Stimulated activated CD8-positive, alpha-beta memory T cell treated with anti-CD3 and anti-CD28 coated beads, Interleukin-4, amount 100 ng/mL, for 4 hours (primary cell): ENCODE results near the gene ASH1L.
"Not testable (repeated sequence)": the region's sequence is repeated elsewhere in the genome, so short reads cannot be mapped to it uniquely, and the experiment has no call there.

ENCODE experiments used
- DNase-seq, 2 donors: peaks; one replicate each; pipeline ENCODE4 v3.0.0-alpha.2; 2020; ENCODE audit warnings: low read depth in 2 of 2, low spot score in 1 of 2

Gene ASH1L

DNA sequence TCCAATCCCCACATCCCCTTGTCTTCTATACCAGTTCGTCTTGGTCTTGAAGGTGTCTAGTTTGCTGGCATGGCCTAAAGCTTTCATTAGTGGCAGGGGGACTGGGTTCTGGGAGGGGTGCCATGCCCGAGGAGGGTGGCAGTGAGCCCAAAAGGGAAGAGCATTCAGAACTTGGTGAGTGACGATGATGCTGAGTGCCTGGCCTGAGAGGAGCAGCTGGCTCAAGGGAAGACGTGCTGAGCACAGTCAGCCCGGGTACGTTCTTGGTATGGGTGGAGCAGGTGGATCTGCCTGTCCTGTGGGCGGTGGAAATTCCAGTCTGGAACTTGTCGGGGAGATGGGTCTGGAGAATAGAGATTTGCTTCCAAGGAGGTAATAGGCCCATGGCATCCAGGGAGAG, 249.3 kb downstream of the ASH1L start:
- no peak for DNase-seq

DNA sequence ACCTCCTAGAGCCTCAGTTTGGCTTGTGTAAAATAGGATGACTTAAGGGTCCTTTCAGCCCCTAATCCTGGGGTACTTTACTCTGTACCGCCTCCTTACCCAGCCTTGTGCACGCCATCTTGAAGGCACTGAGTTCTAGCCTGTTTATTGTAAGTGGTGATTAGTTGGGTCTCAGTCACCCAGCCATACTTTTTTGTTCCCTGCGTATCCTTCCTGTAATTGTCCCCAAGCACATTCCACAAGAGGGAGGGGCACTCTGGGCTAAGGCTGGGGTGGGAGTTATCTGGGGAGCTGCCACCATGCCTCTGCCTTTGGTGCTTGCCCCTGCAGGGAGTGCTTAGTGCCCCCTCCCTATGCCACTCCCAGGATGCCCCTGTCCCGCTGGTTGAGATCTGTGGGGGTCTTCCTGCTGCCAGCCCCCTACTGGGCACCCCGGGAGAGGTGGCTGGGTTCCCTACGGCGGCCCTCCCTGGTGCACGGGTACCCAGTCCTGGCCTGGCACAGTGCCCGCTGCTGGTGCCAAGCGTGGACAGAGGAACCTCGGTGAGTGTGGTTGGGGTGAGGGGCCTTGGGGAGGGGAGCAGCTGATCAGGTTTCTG, 253.1 kb downstream of the ASH1L start:
- DNase-seq, result no peak

DNA sequence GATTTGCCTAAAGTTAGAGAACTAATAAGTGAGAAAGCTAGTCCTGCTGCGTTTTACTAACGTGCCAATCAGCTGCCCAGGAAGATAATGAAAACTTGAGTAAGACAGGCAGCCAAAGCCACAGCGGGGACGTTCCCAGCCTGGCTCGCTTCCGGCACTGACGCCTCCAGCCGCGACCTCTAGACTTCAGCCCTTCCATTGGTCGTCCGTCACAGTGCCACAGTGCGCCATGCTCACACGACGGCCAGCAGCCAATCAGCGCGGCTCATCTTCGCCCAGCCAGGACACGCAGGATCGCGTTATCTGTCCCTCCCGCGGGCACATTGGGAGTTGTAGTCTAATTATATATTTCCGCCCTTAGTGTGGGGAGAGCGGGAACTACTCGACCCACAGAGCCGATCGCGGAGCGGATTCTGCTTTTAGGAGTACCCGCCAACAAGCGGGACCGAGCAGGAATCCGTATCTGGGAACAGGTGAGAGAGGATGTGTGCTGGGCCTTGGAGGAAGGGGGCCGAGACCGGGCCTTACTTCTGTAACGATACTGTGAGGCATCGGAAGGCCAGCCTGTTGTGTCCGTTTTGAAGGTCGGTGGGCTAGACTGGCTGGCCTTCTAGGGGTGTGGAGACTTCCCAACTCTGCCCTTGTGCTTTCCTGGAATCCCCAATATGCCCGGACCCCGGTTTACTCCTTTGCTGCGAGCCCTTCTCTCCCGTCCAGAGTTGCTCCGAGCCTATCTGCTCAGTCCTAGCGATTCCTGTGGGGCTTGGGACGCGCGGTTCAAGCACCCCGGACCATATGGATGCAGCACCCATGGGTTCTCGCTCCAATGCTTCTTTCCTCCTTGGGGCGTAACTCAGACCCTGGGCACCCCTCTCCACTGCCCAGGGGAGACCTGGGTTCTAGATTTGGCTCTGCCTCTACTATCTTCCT, 253.8 kb downstream of the ASH1L start, which contains the start of gene FDPS:
Gene FDPS (plus strand): TSS at position 374 of the 930 bp plus-strand sequence. CDS start 924 bp downstream, outside the sequence.
- DNase-seq, result peak; percentile 90 to 96

DNA sequence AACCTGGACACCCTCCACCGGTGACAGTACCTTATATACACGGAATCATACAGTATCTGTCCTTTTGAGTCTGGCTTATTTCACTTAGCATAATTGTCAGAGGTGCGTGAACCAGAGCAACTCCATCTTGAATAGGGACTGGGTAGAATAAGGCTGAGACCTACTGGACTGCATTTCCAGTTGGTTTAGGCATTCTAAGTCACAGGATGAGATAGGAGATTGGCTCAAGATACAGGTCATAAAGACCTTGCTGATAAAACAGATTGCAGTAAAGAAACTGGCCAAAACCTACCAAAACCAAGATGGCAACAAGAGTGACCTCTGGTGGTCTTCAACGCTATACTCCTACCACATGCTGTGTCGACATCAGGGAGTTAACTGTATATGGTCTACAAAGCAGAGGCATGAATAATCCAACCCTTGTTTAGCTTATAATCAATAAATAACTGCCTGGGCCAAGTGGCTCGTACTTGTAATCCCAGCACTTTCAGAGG, 255.3 kb downstream of the ASH1L start:
- no peak for DNase-seq

DNA sequence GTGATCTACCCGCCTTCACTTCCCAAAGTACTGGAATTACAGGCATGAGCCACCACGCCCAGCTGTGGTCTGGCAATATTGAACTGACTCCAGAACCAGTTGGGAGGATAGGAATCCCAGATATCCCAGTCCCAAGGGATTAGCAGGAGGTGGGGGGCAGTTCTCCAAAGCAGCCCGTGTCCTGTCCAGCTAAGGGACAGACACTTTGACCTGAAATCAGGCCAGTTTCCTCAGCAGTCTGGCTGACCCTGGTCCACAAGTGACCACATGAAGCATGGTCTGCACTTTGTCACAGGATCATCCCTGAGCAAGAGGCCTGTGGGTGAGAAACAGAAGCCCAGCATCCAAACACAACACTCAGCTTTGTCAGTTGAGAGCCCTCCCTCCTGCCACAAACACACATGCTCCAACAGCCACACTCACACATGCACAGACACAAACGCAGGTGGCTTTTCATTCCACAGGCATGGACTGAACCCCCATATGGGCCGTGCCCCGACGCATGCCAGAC, 256.7 kb downstream of the ASH1L start:
- DNase-seq, result no peak

DNA sequence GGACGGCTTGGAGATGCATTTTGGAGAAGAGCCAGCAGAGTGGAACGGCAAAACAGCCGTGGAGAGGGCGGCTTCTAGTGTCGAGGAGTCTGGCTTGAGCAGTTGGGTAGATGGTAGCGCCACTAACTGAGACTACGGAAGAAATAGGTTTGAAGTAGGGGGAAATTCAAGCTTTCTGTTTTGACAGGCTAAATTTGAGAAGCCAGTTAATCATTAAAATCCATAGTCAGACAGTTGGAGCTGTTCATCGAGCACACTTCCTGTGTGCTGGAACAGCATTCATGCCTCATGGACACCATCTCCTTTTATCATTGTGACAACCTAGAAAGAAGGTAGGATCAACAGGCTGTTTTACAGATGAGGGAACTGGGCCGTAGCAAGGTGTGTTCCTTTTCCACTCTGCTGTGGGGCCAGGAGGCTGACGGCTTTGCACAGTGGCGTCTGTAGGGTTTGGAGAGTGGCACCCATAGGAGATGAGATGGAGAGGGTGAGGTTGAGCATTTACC, 258.0 kb downstream of the ASH1L start:
- no peak for DNase-seq

DNA sequence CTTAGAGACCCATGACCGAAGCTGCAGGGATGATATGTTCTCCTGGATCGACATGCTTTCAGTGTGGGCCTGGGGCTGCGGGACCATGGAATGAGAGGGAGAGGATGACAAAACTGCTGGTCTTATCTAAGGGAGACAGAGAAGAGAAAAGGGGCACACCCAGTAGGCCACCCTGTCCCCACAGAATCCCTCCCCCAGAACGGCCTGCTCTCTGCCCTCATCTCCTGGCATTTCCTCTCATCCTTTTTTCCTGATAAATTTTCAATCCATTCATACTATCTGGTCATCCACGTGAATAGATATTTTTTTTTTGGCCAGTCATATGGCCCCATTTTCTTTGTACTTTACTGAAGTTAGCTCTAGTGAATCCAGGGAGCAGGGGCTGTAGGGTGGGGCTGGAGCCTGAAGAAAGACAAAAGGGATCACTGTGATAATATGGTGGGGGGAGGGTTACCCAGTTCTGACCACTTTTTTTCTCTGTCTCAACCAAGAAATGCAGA, 261.2 kb downstream of the ASH1L start, which contains the start of gene PKLR:
Gene PKLR (minus strand): TSS at position 97 of the 500 bp plus-strand sequence. CDS start 43 bp downstream, at position 54.
- no peak for DNase-seq

DNA sequence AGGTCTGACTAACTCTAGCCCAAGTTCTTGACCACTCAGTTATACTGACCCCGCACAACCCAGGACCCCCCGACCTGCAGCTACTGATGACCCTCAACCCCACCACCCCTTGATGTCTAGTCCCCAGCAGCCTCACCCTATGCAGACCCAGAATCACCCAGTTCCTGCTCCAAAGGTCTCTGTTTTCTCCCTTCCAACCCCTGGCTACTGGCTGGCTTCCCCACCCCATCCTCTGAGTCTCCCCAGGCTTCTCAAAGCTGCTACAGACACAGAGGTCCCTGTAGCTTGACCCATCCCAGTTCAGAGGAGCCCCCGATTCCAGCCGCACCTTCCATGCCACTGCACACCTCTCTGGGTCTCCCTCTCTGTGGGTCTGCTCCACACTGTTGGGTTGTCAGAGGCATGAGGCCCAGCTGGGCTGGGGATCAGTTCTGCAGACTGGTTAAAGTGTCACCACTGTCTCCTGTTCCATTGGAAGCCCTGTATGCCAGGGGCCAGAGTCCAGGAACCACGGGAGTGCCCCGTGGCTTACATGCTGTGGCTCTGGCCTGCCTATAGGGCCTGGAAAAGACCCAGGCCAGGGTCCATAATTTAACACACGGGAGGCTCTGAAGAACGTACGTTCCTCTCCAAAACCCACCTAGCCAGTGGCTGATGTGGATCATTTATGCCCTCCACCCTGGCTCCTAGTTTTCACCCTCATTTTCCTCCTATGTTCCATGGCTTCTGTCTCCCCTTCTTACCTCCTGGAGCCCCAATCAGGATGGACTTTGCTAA, 261.9 kb downstream of the ASH1L start:
- DNase-seq, result no peak

DNA sequence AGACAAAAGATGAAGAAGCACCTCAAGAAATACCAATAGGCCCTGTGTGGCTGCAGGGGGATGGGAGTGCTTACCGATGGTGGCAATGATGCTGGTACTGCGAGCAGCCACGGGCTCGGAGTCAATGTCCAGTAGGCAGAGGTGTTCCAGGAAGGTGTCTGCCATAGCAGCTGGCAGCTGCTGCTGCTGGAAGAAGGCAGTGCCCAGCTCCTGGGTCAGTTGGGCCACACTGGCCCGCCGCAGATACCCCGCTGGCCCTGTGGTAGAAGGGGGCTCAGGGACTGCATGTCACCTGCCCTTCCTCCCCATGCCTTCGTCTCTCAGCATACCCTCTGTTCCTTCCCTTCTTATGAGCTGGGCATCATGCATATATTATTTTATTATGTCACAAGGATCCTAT, 262.6 kb downstream of the ASH1L start:
- DNase-seq, result no peak

DNA sequence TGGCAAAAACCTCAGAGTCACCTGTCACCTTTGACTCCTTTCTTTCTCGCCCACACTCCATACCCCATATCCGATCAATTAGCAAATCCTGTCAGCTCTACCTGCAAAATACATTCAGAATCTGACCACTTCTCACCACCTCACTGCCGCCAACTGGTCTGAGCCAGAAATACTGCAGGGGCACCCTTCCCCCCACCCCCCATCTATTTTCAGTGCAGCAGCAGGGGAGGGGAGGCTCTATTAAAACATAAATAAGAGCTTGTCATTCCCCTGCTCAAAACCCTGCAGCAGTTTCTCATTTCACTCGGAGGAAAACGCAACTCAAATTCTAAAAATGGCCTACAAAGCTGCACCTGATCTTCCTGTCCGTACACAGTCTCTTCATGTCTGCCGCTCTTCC, 265.2 kb downstream of the ASH1L start:
- no peak for DNase-seq

DNA sequence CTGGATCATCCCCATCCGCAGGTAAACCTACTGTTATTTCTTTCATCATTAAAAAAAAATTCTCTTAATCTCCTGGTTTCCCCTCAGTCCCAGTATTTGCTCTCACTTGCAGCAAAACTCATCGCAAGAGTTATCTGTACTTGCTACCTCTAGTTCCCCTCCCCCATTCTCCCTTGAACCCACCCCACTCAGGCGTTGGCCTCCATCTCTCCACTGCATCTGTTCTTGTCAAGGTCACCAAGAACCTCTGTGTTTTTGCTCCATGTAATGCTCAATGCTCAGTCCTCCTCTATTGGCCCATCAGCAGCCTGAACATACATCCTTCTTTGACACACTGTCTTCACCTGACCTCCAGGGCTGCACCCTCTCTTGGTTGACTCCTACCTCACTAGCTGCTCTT, 265.9 kb downstream of the ASH1L start:
- no peak for DNase-seq

DNA sequence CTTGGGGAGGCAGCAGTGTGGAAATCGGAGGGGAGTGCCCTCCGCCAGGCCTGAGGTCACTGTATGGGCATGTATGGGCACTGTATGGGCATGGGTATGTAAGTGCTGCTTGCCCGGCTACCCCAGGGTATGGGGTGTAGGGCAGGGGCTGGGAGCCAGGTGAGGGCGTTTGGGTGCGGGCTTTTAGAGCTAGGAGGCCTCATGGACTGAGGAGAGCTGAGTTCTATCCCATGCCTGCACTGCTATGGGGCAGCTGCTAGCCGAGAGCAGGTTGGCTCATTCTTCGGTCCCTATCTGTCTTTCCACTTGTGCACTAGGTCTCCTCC, 266.7 kb downstream of the ASH1L start:
- DNase-seq, result no peak

DNA sequence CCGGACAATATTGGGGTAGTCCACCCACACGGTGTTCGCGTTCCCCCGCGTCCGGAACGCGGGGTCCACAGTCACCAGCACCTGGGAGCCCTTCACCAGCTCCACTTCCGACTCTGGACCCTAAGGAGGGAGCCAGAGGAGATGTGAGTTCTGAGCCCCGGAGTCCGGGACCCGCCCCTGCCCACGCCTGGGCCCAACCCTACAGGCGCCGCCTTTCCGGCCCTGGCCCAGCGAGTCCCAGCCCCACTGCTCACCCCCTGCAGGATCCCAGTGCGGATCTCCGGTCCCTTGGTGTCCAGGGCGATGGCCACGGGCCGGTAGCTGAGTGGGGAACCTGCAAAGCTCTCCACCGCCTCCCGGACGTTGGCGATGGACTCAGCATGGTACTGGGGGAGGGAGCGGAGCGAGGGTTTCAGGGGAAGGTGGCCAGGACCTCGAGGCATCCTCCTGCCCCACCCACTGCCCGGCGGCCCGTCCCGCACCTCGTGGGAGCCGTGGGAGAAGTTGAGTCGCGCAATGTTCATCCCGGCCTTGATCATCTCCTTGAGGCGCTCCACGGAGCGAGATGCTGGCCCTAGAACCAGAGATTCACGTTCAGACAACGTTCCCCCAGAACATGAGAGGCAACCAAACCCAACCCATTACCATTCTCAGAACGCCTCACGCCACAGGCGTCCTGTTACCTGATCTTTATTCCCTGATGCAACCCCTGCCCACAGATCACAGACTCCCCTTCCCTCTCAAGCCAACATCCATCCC, 267.2 kb downstream of the ASH1L start:
- DNase-seq, result no peak

DNA sequence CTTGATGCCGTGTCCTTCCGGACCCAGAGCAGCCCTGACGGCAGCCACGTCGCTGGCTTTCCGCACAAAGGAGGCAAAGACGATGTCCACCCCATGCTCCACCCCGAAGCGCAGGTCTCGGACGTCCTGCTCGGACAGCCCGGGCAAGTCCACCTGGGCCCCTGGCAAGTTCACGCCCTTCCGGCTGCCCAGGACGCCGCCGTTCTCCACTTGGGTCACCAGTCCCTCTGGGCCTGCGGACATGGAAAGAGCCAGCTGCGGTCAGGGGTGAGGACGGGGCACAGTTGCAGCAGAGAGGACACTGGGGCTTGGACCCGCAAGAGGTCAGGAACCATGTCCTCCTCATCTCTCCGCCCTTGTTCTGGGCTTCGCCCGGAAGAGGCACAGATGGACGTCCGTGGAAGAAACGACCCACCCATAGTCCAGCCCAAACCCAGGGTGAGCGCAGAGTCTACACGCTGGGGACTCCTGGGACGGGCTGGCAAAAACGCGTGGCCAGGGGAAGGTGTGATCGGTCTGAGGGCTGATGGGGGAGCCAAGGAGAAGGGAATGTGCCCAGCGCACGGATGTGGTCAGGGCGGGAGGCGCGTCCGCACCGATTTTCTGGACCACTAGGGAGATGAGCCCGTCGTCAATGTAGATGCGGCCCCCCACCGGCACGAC, 268.0 kb downstream of the ASH1L start:
- no peak for DNase-seq

DNA sequence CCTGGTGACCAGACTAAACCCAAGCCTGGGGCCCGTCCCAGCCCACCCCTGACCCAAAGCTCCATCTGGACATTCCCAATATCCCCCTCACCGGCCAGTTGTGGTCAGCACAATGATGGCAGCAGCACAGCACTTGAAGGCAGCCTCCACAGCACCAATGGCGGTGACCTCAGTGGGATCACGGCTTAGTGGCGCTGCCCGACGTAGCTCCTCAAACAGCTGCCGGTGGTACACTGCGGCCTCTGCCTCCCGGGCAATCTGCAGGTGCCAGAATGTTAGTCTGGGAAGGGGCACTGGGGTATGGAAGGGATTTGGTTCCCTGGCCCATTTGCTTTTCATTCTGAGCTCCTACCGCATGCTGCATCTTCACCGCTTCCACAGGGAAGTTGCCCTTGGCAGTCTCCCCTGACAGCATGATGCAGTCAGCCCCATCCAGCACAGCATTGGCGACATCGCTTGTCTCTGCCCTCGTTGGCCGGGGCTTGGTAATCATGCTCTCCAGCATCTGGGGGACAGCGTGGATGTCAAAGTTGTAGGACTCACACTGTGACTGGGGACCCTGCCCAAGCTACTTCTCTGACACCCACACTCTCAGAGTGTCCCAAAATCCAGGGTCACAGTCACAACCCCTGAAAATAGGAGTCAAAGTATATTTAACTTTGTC, 269.4 kb downstream of the ASH1L start:
- no peak for DNase-seq

DNA sequence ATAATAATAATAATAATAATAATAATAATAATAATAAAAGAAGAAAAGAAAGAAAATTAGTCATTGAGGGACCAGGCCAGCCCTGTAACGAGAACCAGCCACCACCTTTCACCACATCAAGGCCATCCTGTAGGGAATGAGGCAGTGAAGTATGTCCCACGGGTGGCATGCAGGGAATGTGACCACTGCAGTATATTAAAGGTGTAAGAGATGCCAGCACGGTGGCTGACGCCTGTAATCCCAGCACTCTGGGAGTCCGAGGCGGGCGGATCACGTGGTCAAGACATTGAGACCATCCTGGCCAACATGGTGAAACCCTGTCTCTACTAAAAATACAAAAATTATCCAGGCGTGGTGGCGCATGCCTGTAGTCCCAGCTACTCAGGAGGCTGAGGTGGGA, 271.6 kb downstream of the ASH1L start:
- not testable (repeated sequence) for DNase-seq

DNA sequence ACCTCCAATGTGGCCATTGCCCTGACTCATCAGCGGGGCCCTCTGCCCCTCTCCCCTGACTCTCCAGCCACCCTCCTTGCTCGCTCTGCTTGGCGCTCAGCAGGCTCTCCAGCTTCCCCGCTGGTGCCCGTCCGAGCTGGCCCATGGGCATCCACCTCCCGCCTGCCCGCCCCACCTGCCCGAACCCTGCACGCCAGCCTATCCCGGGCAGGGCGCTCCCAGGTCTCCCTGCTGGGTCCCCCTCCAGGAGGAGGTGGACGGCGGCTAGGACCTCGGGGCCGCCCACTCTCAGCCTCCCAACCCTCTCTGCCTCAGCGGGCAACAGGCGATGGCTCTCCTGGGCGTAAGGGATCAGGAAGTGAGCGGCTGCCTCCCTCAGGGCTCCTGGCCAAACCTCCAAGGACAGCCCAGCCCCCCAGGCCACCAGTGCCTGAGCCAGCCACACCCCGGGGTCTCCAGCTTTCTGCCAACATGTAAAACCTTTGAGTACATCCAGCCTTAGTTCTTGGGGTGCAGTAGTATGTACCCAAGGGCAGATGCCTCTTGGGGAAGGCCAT, 274.5 kb downstream of the ASH1L start:
- no peak for DNase-seq

DNA sequence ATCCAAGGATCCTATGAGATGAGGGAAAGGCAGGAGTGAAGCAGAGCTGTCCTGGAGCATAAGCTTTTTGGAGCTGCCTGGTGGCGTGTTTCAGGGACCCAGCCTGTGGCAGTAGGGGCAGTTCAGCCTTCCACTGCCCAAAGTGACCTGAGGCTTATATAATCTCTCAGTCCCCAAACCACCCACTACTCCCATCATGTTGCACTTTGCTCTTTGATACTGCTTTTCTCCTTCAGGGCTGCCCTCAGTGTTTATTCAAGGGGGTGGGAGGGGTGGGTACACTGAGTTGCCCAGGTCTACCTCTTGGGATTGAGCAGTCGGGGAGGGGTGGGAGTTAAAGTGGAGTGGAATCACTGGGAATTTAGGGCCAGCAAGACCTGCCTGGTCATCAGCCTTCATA, 276.1 kb downstream of the ASH1L start:
- DNase-seq, result no peak

DNA sequence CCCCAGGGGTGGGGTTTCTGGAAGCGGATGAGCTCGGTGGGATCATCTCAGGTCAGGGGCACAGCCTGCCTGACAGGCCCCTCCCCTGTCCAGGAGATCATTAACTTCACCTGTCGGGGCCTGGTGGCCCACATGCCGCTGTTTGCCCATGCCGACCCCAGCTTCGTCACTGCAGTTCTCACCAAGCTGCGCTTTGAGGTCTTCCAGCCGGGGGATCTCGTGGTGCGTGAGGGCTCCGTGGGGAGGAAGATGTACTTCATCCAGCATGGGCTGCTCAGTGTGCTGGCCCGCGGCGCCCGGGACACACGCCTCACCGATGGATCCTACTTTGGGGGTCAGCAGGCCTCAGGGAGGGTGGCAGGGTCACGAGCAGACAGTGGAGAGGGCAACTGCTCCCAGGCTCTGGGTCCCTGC, 277.0 kb downstream of the ASH1L start:
- no peak for DNase-seq
